CD4-positive, alpha-beta T cell treated with Interleukin-15 for 1 hour (primary cell): Measurements from ENCODE around the gene CD48.

Experiments
- DNase-seq: peaks from one replicate; pipeline ENCODE4 v3.0.0-alpha.2; 2020

CD48 gene

GRCh38 chr1:160651433-160652064 lies 60.1 kb downstream of the CD48 start:
- no peak for DNase-seq

GRCh38 chr1:160647329-160647720 lies 64.3 kb downstream of the CD48 start:
- no peak for DNase-seq

GRCh38 chr1:160646711-160647328 lies 64.8 kb downstream of the CD48 start, which contains the start of gene SLAMF1:
Gene SLAMF1 (minus strand): TSS chr1:160647044. CDS start chr1:160646945, 99 bp downstream.
- DNase-seq = peak; percentile 49

GRCh38 chr1:160646180-160646579 lies 65.4 kb downstream of the CD48 start:
- no peak for DNase-seq

GRCh38 chr1:160645386-160646130 lies 66.1 kb downstream of the CD48 start:
- no peak for DNase-seq

GRCh38 chr1:160644399-160644798 lies 67.2 kb downstream of the CD48 start:
- no peak for DNase-seq

GRCh38 chr1:160643138-160643537 lies 68.5 kb downstream of the CD48 start:
- DNase-seq = no peak

- DNase-seq = no peak
Observed at GRCh38 chr1:160642281-160642644, 69.4 kb downstream of the CD48 start.

GRCh38 chr1:160641323-160642280 lies 70.0 kb downstream of the CD48 start:
- DNase-seq = peak; percentile 32

- DNase-seq = no peak
Observed at GRCh38 chr1:160640359-160641123, 71.1 kb downstream of the CD48 start.

- no peak for DNase-seq
Observed at GRCh38 chr1:160639652-160640051, 72.0 kb downstream of the CD48 start.

- no peak for DNase-seq
Observed at GRCh38 chr1:160638926-160639325, 72.7 kb downstream of the CD48 start.

GRCh38 chr1:160638540-160638857 lies 73.1 kb downstream of the CD48 start:
- DNase-seq = no peak

- peak; percentile 66 for DNase-seq
Observed at GRCh38 chr1:160637821-160638539, 73.6 kb downstream of the CD48 start.

- DNase-seq = no peak
Observed at GRCh38 chr1:160637065-160637464, 74.6 kb downstream of the CD48 start.

GRCh38 chr1:160636547-160636946 lies 75.1 kb downstream of the CD48 start:
- no peak for DNase-seq

GRCh38 chr1:160636076-160636475 lies 75.5 kb downstream of the CD48 start:
- DNase-seq = no peak

- DNase-seq = no peak
Observed at GRCh38 chr1:160634543-160635491, 76.8 kb downstream of the CD48 start.

- DNase-seq = no peak
Observed at GRCh38 chr1:160633330-160633903, 78.2 kb downstream of the CD48 start.
